ENCODE data around the gene AGO4. TPM values are rescaled to one million over a fixed set of nuclear protein-coding genes. Genes with fewer than 3 reads are reported as not detected.

Gene AGO4
- polyA plus RNA-seq, 2 of the 4 experiments (the other 2 are of a cell fraction), result 3.1 to 4.7 TPM

DNA sequence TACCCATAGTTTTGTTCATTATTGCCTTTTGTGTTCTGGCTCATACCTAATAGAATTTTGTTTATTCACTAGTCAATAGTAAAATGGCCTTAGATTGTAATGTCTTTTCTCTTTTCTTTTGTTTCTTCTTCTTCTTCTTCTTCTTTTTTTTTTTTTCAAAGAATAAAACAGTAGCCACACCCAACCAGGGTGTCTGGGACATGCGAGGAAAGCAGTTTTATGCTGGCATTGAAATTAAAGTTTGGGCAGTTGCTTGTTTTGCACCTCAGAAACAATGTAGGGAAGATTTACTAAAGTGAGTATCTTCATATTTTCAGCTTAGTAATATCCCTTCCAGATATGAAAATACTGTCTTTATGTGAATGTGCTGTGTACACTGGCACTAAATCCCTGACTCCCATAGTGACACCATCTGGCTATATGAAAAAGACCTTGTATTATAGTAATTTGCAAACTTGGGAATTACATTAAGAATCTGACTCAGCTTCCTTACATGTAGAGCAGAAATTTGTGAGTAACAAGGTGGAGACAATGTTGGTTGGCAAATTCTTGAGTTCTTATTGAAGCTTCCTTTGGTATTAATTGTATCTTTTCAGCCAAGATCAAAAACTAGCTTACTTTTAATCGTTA, 24.6 kb downstream of the AGO4 start:
- FAIRE-seq (no peak), DNase-seq (ENCODE audit: low read depth in 1 of 2, low spot score in 1 of 2) (no peak), ATAC-seq (no peak)
- TF ChIP-seq HDAC2 (IDR thresholded peaks at IDR 0.05) (no peak), ZC3H11A (IDR thresholded peaks at IDR 0.05) (no peak), CBX8 (IDR thresholded peaks at IDR 0.05) (no peak), SMC3 (IDR thresholded peaks at IDR 0.05) (no peak), PHF8 (IDR thresholded peaks at IDR 0.05; ENCODE audit: borderline replicate concordance, low read depth) (no peak), FOXS1 (CRISPR knock-in tag; IDR thresholded peaks at IDR 0.05) (no peak), EHMT2 (IDR thresholded peaks at IDR 0.05; ENCODE audit: low read depth) (no peak), ZFP36 (IDR thresholded peaks at IDR 0.05; ENCODE audit: borderline replicate concordance, partially characterized antibody) (no peak), JUNB (IDR thresholded peaks at IDR 0.05) (no peak), MYC (IDR thresholded peaks at IDR 0.05; ENCODE audit: borderline replicate concordance, low read length) (no peak), HOXB13 (CRISPR knock-in tag; IDR thresholded peaks at IDR 0.05; ENCODE audit: low read depth) (no peak), POLR2A (IDR thresholded peaks at IDR 0.05; ENCODE audit: low read length) (no peak), KDM1A (IDR thresholded peaks at IDR 0.05; ENCODE audit: low read depth) (no peak)
- ChIA-PET CTCF (interaction anchor here (1.5 kb wide), 1 partner anchor 105 kb away, joined by 4 read pairs; no protein-coding TSS in a partner anchor), POLR2A (no interaction called here)
- H3K9me3 ChIP-seq, result no peaks in the 10 kb centered on the region
- H3K4me2 ChIP-seq, result no peak overlapping the region
- H3K27ac ChIP-seq, result no peak overlapping the region
- no peak overlapping the region for H3K4me3 ChIP-seq
- H3K4me1 ChIP-seq, result no peaks in the 10 kb centered on the region
- WGBS (ENCODE audit: missing lambda C conversion rate), result 94% methylated on average over 2 of the region's 2 CpGs

DNA sequence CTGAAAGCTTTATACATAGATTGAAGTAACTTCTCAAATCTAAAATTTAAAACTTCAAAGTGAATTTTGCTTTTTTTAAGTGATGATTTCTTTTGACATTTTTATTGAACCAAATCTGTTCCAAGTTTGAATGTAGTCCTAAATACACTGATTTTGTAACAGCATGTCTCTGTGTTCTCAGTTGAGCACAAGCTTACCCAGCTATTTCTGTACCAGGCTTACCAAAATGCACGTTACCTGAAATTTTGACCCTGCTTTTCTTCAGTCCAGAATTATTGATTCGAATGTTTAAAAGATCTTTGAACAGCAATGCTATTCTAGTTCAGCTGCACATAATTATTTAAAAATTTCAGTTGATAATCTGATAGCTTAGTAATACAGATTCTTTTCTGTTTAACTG, 25.6 kb downstream of the AGO4 start:
- no peak for FAIRE-seq
- no peak overlapping the region for H3K27ac ChIP-seq
- POLR2A ChIA-PET, result interaction anchor here (1.8 kb wide), 1 partner anchor 98 kb away, joined by 4 read pairs; no protein-coding TSS in a partner anchor
- CTCF ChIA-PET, result interaction anchor here (0.6 kb wide), 1 partner anchor 36 kb away, joined by 3 read pairs; no protein-coding TSS in a partner anchor
- 81% methylated on average over 2 of the region's 2 CpGs for WGBS (ENCODE audit: missing lambda C conversion rate)
- ATAC-seq, result no peak
- no peak overlapping the region for H3K4me2 ChIP-seq
- no peak overlapping the region for H3K4me3 ChIP-seq
- DNase-seq (ENCODE audit: low read depth in 1 of 2, low spot score in 1 of 2), result no peak
- H3K9me3 ChIP-seq, result no peaks in the 10 kb centered on the region
- TF ChIP-seq RCOR1 (IDR thresholded peaks at IDR 0.05; ENCODE audit: low read depth, low read length) (no peak), CHD4 (IDR thresholded peaks at IDR 0.05; ENCODE audit: borderline replicate concordance) (no peak), CHD2 (IDR thresholded peaks at IDR 0.05; ENCODE audit: low read length, partially characterized antibody) (no peak), EHMT2 (IDR thresholded peaks at IDR 0.05; ENCODE audit: low read depth) (no peak), POLR2AphosphoS2 (conservative IDR thresholded peaks at IDR 0.05; ENCODE audit: low read length) (no peak), MYC (IDR thresholded peaks at IDR 0.05; ENCODE audit: borderline replicate concordance, low read length) (no peak), GATA3 (IDR thresholded peaks at IDR 0.05; ENCODE audit: borderline replicate concordance) (no peak), HEYL (CRISPR knock-in tag; IDR thresholded peaks at IDR 0.05) (no peak), SREBF2 (IDR thresholded peaks at IDR 0.05) (no peak), NPAS2 (CRISPR knock-in tag; IDR thresholded peaks at IDR 0.05; ENCODE audit: borderline replicate concordance) (no peak), RARB (CRISPR knock-in tag; IDR thresholded peaks at IDR 0.05) (no peak), KDM1A (IDR thresholded peaks at IDR 0.05; ENCODE audit: low read depth) (no peak), FOSL2 (IDR thresholded peaks at IDR 0.05) (no peak), FOSL2 (CRISPR knock-in tag; IDR thresholded peaks at IDR 0.05) (no peak), POLR2A (IDR thresholded peaks at IDR 0.05; ENCODE audit: low read length) (no peak), NFE2L2 (conservative IDR thresholded peaks at IDR 0.05; ENCODE audit: low read length) (no peak), BHLHE40 (IDR thresholded peaks at IDR 0.05; ENCODE audit: low read depth, low read length) (no peak)
- TF ChIP-seq, protein P1, sequence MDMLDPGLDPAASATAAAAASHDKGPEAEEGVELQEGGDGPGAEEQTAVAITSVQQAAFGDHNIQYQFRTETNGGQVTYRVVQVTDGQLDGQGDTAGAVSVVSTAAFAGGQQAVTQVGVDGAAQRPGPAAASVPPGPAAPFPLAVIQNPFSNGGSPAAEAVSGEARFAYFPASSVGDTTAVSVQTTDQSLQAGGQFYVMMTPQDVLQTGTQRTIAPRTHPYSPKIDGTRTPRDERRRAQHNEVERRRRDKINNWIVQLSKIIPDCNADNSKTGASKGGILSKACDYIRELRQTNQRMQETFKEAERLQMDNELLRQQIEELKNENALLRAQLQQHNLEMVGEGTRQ (IDR thresholded peaks at IDR 0.05), result no peak
- TF ChIP-seq, protein P2, sequence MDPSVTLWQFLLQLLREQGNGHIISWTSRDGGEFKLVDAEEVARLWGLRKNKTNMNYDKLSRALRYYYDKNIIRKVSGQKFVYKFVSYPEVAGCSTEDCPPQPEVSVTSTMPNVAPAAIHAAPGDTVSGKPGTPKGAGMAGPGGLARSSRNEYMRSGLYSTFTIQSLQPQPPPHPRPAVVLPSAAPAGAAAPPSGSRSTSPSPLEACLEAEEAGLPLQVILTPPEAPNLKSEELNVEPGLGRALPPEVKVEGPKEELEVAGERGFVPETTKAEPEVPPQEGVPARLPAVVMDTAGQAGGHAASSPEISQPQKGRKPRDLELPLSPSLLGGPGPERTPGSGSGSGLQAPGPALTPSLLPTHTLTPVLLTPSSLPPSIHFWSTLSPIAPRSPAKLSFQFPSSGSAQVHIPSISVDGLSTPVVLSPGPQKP (IDR thresholded peaks at IDR 0.05; ENCODE audit: low read depth, low read length), result no peak
- no peaks in the 10 kb centered on the region for H3K4me1 ChIP-seq

Measured in A549 (cell line).